ENCODE measurements around the gene INO80D. TPM values are rescaled to one million over a fixed set of nuclear protein-coding genes. Genes with fewer than 3 reads are reported as not detected.

INO80D gene
- total RNA-seq, 1 experiment from 2014 or later, result 21.7 TPM

- no peak for TF ChIP-seq EZH2 (IDR thresholded peaks at IDR 0.05; ENCODE audit: borderline replicate concordance, low read depth, low read length, poor library complexity, severe bottlenecking)
- no peak for TF ChIP-seq CTCF (conservative IDR thresholded peaks at IDR 0.05; ENCODE audit: low read depth, low read length)
- no TSS peak for BruUV-seq (replicated peaks)
- H3K4me1 ChIP-seq (ENCODE audit: insufficient read depth, low read length, poor library complexity, severe bottlenecking), result no peaks in the 10 kb centered on the region
- H3K27ac ChIP-seq (ENCODE audit: low read depth, low read length, poor library complexity, severe bottlenecking), result no peak overlapping the region
- intact Hi-C loops (cut with micrococcal nuclease; ENCODE audit: unreplicated experiment), result no loop called here
- H3K36me3 ChIP-seq (ENCODE audit: insufficient read depth, low read length, poor library complexity, severe bottlenecking), result no peaks in the 10 kb centered on the region
- CTCF ChIA-PET, result no interaction called here
- no peak overlapping the region for H3K4me3 ChIP-seq (ENCODE audit: low read depth, low read length, poor library complexity, severe bottlenecking)
- H3K27me3 ChIP-seq (replicated peaks; ENCODE audit: insufficient read depth, low read depth, low read length, poor library complexity), result no peaks in the 10 kb centered on the region
- H3K9me3 ChIP-seq (ENCODE audit: low read depth, low read length, poor library complexity, severe bottlenecking), result no peaks in the 10 kb centered on the region
- DNase-seq (ENCODE audit: low spot score), result no peak
- POLR2A ChIA-PET (ENCODE audit: low non-redundant PET), result no interaction called here
Measured at GRCh38 chr2:205970348-205970747, 115.6 kb downstream of the INO80D start.

GRCh38 chr2:205969584-205969983 is 116.4 kb downstream of the INO80D start:
- BruUV-seq (replicated peaks), result no TSS peak
- no peak overlapping the region for H3K4me3 ChIP-seq (ENCODE audit: low read depth, low read length, poor library complexity, severe bottlenecking)
- CTCF ChIA-PET, result no interaction called here
- no peaks in the 10 kb centered on the region for H3K9me3 ChIP-seq (ENCODE audit: low read depth, low read length, poor library complexity, severe bottlenecking)
- H3K27me3 ChIP-seq (replicated peaks; ENCODE audit: insufficient read depth, low read depth, low read length, poor library complexity), result no peaks in the 10 kb centered on the region
- no peak for DNase-seq (ENCODE audit: low spot score)
- TF ChIP-seq CTCF (conservative IDR thresholded peaks at IDR 0.05; ENCODE audit: low read depth, low read length) (no peak), EZH2 (IDR thresholded peaks at IDR 0.05; ENCODE audit: borderline replicate concordance, low read depth, low read length, poor library complexity, severe bottlenecking) (no peak)
- no peaks in the 10 kb centered on the region for H3K36me3 ChIP-seq (ENCODE audit: insufficient read depth, low read length, poor library complexity, severe bottlenecking)
- H3K4me1 ChIP-seq (ENCODE audit: insufficient read depth, low read length, poor library complexity, severe bottlenecking), result no peaks in the 10 kb centered on the region
- intact Hi-C loops (cut with micrococcal nuclease; ENCODE audit: unreplicated experiment), result no loop called here
- no peak overlapping the region for H3K27ac ChIP-seq (ENCODE audit: low read depth, low read length, poor library complexity, severe bottlenecking)
- POLR2A ChIA-PET (ENCODE audit: low non-redundant PET), result no interaction called here

- H3K36me3 ChIP-seq (ENCODE audit: insufficient read depth, low read length, poor library complexity, severe bottlenecking), result no peaks in the 10 kb centered on the region
- CTCF ChIA-PET, result no interaction called here
Measured at GRCh38 chr2:205967391-205968075, 118.4 kb downstream of the INO80D start.

GRCh38 chr2:205965707-205966106 is 120.3 kb downstream of the INO80D start:
- Histone ChIP-seq H3K4me3 (ENCODE audit: low read depth, low read length, poor library complexity, severe bottlenecking) (no peak overlapping the region), H3K27ac (ENCODE audit: low read depth, low read length, poor library complexity, severe bottlenecking) (no peak overlapping the region), H3K27me3 (replicated peaks; ENCODE audit: insufficient read depth, low read depth, low read length, poor library complexity) (no peaks in the 10 kb centered on the region), H3K4me1 (ENCODE audit: insufficient read depth, low read length, poor library complexity, severe bottlenecking) (no peaks in the 10 kb centered on the region), H3K9me3 (ENCODE audit: low read depth, low read length, poor library complexity, severe bottlenecking) (no peaks in the 10 kb centered on the region), H3K36me3 (ENCODE audit: insufficient read depth, low read length, poor library complexity, severe bottlenecking) (no peaks in the 10 kb centered on the region)
- no peak for TF ChIP-seq CTCF (conservative IDR thresholded peaks at IDR 0.05; ENCODE audit: low read depth, low read length)
- no peak for TF ChIP-seq EZH2 (IDR thresholded peaks at IDR 0.05; ENCODE audit: borderline replicate concordance, low read depth, low read length, poor library complexity, severe bottlenecking)
- intact Hi-C loops (cut with micrococcal nuclease; ENCODE audit: unreplicated experiment), result no loop called here
- POLR2A ChIA-PET (ENCODE audit: low non-redundant PET), result no interaction called here
- CTCF ChIA-PET, result no interaction called here
- DNase-seq (ENCODE audit: low spot score), result no peak
- no TSS peak for BruUV-seq (replicated peaks)

More at GRCh38 chr2:205967391-205968075, 118.4 kb downstream of the INO80D start:
- no peak overlapping the region for H3K27ac ChIP-seq (ENCODE audit: low read depth, low read length, poor library complexity, severe bottlenecking)
- no peak for DNase-seq (ENCODE audit: low spot score)
- intact Hi-C loops (cut with micrococcal nuclease; ENCODE audit: unreplicated experiment), result no loop called here
- no TSS peak for BruUV-seq (replicated peaks)
- no peaks in the 10 kb centered on the region for H3K9me3 ChIP-seq (ENCODE audit: low read depth, low read length, poor library complexity, severe bottlenecking)
- no peak overlapping the region for H3K4me3 ChIP-seq (ENCODE audit: low read depth, low read length, poor library complexity, severe bottlenecking)
- H3K4me1 ChIP-seq (ENCODE audit: insufficient read depth, low read length, poor library complexity, severe bottlenecking), result no peaks in the 10 kb centered on the region
- TF ChIP-seq EZH2 (IDR thresholded peaks at IDR 0.05; ENCODE audit: borderline replicate concordance, low read depth, low read length, poor library complexity, severe bottlenecking), result no peak
- no peaks in the 10 kb centered on the region for H3K27me3 ChIP-seq (replicated peaks; ENCODE audit: insufficient read depth, low read depth, low read length, poor library complexity)
- POLR2A ChIA-PET (ENCODE audit: low non-redundant PET), result no interaction called here
